ENCODE data around the gene PLEK.

The PLEK gene

GRCh38 chr2:68416081-68416675, 51.1 kb downstream of the PLEK start:
- ATAC-seq (ENCODE audit: low read depth) (no peak), DNase-seq (ENCODE audit: low spot score) (no peak)
- Histone ChIP-seq H3K36me3 (ENCODE audit: low read depth) (no peaks in the 10 kb centered on the region), H3K4me1 (ENCODE audit: insufficient read depth, poor library complexity, severe bottlenecking) (no peaks in the 10 kb centered on the region), H3K27me3 (ENCODE audit: insufficient read depth, poor library complexity, severe bottlenecking) (no peaks in the 10 kb centered on the region), H3K9me3 (ENCODE audit: severe bottlenecking) (peaks cover 2% of the 10 kb centered on the region), H3K27ac (ENCODE audit: poor library complexity, severe bottlenecking) (no peak overlapping the region), H3K4me3 (ENCODE audit: severe bottlenecking) (no peak overlapping the region)
- TF ChIP-seq CTCF (IDR thresholded peaks at IDR 0.05; ENCODE audit: poor library complexity, severe bottlenecking), result no peak

GRCh38 chr2:68417926-68418325, 52.8 kb downstream of the PLEK start:
- no peaks in the 10 kb centered on the region for H3K27me3 ChIP-seq (ENCODE audit: insufficient read depth, poor library complexity, severe bottlenecking)
- no peaks in the 10 kb centered on the region for H3K4me1 ChIP-seq (ENCODE audit: insufficient read depth, poor library complexity, severe bottlenecking)
- H3K9me3 ChIP-seq (ENCODE audit: severe bottlenecking), result peaks cover 2% of the 10 kb centered on the region
- no peak for TF ChIP-seq CTCF (IDR thresholded peaks at IDR 0.05; ENCODE audit: poor library complexity, severe bottlenecking)
- no peaks in the 10 kb centered on the region for H3K36me3 ChIP-seq (ENCODE audit: low read depth)
- no peak for ATAC-seq (ENCODE audit: low read depth)
- no peak overlapping the region for H3K4me3 ChIP-seq (ENCODE audit: severe bottlenecking)
- DNase-seq (ENCODE audit: low spot score), result no peak
- H3K27ac ChIP-seq (ENCODE audit: poor library complexity, severe bottlenecking), result no peak overlapping the region

GRCh38 chr2:68418419-68418818, 53.3 kb downstream of the PLEK start:
- DNase-seq (ENCODE audit: low spot score), result no peak
- Histone ChIP-seq H3K27me3 (ENCODE audit: insufficient read depth, poor library complexity, severe bottlenecking) (no peaks in the 10 kb centered on the region), H3K36me3 (ENCODE audit: low read depth) (no peaks in the 10 kb centered on the region), H3K4me1 (ENCODE audit: insufficient read depth, poor library complexity, severe bottlenecking) (no peaks in the 10 kb centered on the region), H3K9me3 (ENCODE audit: severe bottlenecking) (peaks cover under 1% of the 10 kb centered on the region), H3K27ac (ENCODE audit: poor library complexity, severe bottlenecking) (no peak overlapping the region), H3K4me3 (ENCODE audit: severe bottlenecking) (no peak overlapping the region)
- TF ChIP-seq CTCF (IDR thresholded peaks at IDR 0.05; ENCODE audit: poor library complexity, severe bottlenecking), result no peak
- ATAC-seq (ENCODE audit: low read depth), result no peak

GRCh38 chr2:68418855-68419254, 53.8 kb downstream of the PLEK start:
- H3K27me3 ChIP-seq (ENCODE audit: insufficient read depth, poor library complexity, severe bottlenecking), result no peaks in the 10 kb centered on the region
- no peaks in the 10 kb centered on the region for H3K36me3 ChIP-seq (ENCODE audit: low read depth)
- no peaks in the 10 kb centered on the region for H3K9me3 ChIP-seq (ENCODE audit: severe bottlenecking)
- no peak overlapping the region for H3K27ac ChIP-seq (ENCODE audit: poor library complexity, severe bottlenecking)
- H3K4me3 ChIP-seq (ENCODE audit: severe bottlenecking), result no peak overlapping the region
- H3K4me1 ChIP-seq (ENCODE audit: insufficient read depth, poor library complexity, severe bottlenecking), result no peaks in the 10 kb centered on the region
- DNase-seq (ENCODE audit: low spot score), result no peak
- no peak for ATAC-seq (ENCODE audit: low read depth)
- no peak for TF ChIP-seq CTCF (IDR thresholded peaks at IDR 0.05; ENCODE audit: poor library complexity, severe bottlenecking)

- H3K9me3 ChIP-seq (ENCODE audit: severe bottlenecking), result no peaks in the 10 kb centered on the region
- TF ChIP-seq CTCF (IDR thresholded peaks at IDR 0.05; ENCODE audit: poor library complexity, severe bottlenecking), result no peak
- ATAC-seq (ENCODE audit: low read depth), result no peak
- no peak overlapping the region for H3K4me3 ChIP-seq (ENCODE audit: severe bottlenecking)
- H3K27me3 ChIP-seq (ENCODE audit: insufficient read depth, poor library complexity, severe bottlenecking), result no peaks in the 10 kb centered on the region
- no peaks in the 10 kb centered on the region for H3K4me1 ChIP-seq (ENCODE audit: insufficient read depth, poor library complexity, severe bottlenecking)
- no peak for DNase-seq (ENCODE audit: low spot score)
- H3K27ac ChIP-seq (ENCODE audit: poor library complexity, severe bottlenecking), result no peak overlapping the region
- no peaks in the 10 kb centered on the region for H3K36me3 ChIP-seq (ENCODE audit: low read depth)
Measured at GRCh38 chr2:68420254-68420910, 55.3 kb downstream of the PLEK start.

Data from RWPE2 (cell line).